Measurements from ENCODE around the gene SYNE1. TPM values are rescaled to one million over a fixed set of nuclear protein-coding genes. Genes with fewer than 3 reads are reported as not detected.
A peak's percentile ranks its signal among the peaks of the same experiment; 100 is the strongest.

Gene SYNE1
- total RNA-seq, 6 donors from 2014 or later = 160 to 859 (median 490) TPM

DNA sequence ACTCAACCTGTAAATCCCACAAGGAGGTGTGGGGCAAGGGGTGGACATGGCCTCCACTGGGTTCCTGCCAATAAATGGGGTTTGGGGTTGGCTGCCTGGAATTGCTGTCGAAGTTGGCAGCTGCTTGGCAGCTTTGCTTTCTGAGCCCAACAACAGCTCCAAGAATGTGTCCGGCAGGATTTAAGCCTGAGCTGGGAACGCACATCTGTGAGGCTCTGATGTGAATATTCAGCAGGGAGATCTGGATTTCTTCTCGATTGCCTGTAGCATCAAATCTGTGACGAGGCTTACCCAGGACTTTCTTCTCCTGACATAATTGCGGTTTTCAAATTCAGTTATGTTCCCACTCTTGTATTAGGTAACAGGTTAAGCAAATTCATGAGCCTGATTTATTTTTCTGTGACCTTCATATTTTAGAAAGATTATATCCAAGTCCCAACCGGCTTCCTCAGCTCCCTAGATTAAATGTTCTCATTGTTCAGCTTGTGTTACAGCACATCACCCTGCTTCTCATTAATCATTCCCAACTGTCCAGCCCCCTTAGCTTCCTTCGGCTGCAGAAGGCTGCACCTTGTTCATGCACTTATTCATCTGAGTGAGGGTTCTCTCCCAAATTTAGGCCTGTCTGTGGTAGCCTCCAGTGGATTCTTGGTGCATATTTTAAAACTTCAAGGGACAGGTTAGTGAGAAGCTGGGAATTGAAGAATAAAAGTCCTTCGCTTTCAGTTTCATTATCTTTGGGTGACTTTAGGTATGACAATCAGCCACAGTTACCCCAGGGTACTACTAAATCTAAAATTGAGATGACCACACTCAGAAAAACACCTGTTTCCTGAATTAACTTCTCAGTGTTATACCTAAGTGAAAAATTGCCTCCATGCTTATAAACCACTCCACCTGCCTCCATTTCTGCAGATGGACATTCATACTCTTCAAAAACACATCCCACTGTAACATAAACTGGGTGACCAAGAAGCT, 519.7 kb downstream of the SYNE1 start:
- 80 to 90% methylated on average over 8 to 9 of the region's 9 CpGs for WGBS, 2 donors
- peaks cover 14 to 33% (median 31%) of the 10 kb centered on the region in 4 donors for H3K36me3 ChIP-seq
- ATAC-seq (ENCODE audit: low FRiP score in 2 of 2) (no peak), DNase-seq (no peak)
- no peak overlapping the region for H3K4me3 ChIP-seq
- H3K4me1 ChIP-seq = peaks cover 0 to 5% (median 3%) of the 10 kb centered on the region in 4 donors
- H3K27me3 ChIP-seq = no peaks in the 10 kb centered on the region
- H3K27ac ChIP-seq = peak overlapping the region in 2 of 4 donors; percentile 6 to 30
- TF ChIP-seq, protein P1, sequence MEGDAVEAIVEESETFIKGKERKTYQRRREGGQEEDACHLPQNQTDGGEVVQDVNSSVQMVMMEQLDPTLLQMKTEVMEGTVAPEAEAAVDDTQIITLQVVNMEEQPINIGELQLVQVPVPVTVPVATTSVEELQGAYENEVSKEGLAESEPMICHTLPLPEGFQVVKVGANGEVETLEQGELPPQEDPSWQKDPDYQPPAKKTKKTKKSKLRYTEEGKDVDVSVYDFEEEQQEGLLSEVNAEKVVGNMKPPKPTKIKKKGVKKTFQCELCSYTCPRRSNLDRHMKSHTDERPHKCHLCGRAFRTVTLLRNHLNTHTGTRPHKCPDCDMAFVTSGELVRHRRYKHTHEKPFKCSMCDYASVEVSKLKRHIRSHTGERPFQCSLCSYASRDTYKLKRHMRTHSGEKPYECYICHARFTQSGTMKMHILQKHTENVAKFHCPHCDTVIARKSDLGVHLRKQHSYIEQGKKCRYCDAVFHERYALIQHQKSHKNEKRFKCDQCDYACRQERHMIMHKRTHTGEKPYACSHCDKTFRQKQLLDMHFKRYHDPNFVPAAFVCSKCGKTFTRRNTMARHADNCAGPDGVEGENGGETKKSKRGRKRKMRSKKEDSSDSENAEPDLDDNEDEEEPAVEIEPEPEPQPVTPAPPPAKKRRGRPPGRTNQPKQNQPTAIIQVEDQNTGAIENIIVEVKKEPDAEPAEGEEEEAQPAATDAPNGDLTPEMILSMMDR (IDR thresholded peaks at IDR 0.05) = no peak
- no peak for TF ChIP-seq POLR2AphosphoS5 (IDR thresholded peaks at IDR 0.05)
- TF ChIP-seq EP300 (IDR thresholded peaks at IDR 0.05) = no peak
- TF ChIP-seq POLR2A (IDR thresholded peaks at IDR 0.05) = no peak
- H3K9me3 ChIP-seq = no peaks in the 10 kb centered on the region

DNA sequence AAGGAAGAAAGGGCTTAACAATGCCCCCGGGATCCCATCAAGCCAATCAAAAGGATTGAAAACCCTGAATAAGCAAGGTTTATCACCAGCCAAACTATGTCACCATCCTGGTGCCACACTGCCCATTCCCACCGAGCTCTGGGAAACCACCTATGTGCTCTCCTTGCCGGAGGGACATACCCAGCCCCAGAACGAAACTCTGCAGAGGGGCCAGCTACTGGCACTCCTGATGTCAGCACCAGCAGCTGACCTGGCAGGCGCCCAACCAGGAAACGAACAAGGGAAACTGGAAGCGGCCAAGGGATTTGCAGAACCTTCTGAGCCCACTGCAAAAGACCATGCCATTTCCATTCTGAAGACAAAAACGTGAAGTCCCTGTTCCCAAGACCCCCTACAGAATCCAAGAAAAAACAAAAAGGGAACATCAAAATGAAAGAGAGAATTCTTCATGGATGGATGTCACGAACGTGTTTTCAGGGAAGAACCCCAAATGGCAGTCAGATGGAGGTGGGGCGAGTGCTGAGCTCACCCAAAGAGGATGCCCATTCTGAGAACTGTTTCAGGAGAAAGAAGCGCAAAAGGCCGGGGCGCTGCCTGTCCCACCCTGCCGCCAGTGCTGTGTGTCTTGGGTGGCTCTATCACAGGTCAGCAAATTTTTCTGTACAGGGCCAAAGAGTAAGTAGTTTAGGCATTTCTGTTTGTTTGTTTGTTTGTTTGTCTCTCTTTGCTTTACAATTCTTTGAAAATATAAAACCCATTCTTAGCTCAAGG, 524.5 kb downstream of the SYNE1 start:
- peak in 1 of 2 donors; percentile 45 for ATAC-seq (ENCODE audit: low FRiP score in 2 of 2)

DNA sequence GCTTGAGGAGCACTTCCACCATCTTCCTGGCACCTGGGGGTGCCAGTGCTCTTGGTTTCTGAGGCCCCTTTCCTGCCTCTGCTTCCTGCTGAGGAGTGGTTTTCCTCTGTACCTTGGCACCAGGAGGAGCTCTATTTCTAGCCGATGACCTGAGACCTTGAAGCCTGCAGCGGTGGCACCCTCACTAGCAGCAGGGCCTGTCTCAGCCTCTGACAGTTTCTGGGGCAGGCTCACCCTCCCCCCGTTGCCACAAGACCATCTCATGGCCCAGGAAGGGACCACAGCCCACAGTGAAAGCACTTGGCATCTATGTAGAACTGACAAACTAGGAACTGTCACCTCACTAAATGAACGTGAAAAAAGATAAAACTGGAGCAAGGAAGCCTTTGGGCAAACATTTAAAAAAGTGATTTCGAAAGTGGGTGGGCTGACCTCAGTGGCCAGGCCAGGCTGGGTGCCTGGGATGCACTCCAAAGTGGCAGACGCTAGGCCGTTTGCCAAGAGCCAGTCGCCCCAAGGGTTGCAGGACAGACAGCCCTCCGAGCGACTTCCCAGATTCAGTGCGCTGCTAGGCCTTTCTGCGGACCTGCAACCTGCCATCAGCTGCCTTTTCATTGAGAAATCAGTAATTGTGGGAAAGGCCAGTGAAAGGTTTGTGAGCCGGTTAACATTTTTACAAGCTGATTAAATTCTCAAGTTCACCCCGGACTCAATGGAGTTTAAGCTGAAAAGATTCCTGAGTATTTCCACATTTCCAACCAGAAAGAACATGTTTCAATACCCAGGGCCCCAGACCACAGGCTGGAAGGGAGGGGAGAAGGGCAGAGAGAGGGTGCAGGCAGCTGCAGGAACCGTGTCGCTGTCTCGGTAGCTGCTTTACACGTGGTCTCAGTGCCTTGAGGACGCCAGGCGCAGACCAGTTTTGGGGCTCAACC, 526.0 kb downstream of the SYNE1 start:
- Histone ChIP-seq H3K9me3 (no peaks in the 10 kb centered on the region), H3K4me1 (peaks cover 5 to 23% (median 11%) of the 10 kb centered on the region in 4 donors), H3K4me3 (no peak overlapping the region), H3K27me3 (no peaks in the 10 kb centered on the region), H3K27ac (peak overlapping the region in 2 of 4 donors; percentile 36 to 52), H3K36me3 (no peaks in the 10 kb centered on the region)
- ATAC-seq (ENCODE audit: low FRiP score in 2 of 2) = peak in 1 of 2 donors; percentile 53
- TF ChIP-seq POLR2A (IDR thresholded peaks at IDR 0.05) (no peak), EP300 (IDR thresholded peaks at IDR 0.05) (no peak), POLR2AphosphoS5 (IDR thresholded peaks at IDR 0.05) (no peak)
- TF ChIP-seq, protein P1 (IDR thresholded peaks at IDR 0.05) = no peak
- WGBS, 2 donors = 56 to 65% methylated on average over 19 to 20 of the region's 20 CpGs
- DNase-seq = no peak

More for the DNA sequence above, 524.5 kb downstream of the SYNE1 start:
- peak overlapping the region; percentile 19 to 55 (median 45) for H3K27ac ChIP-seq
- peak; percentile 52 to 56 for DNase-seq
- TF ChIP-seq POLR2AphosphoS5 (IDR thresholded peaks at IDR 0.05) (no peak), POLR2A (IDR thresholded peaks at IDR 0.05) (peak in 1 of 4 donors; percentile 10)
- TF ChIP-seq, protein P1 (IDR thresholded peaks at IDR 0.05) = no peak
- H3K9me3 ChIP-seq = no peaks in the 10 kb centered on the region
- H3K36me3 ChIP-seq = no peaks in the 10 kb centered on the region
- H3K27me3 ChIP-seq = no peaks in the 10 kb centered on the region
- peaks cover 6 to 23% (median 12%) of the 10 kb centered on the region in 4 donors for H3K4me1 ChIP-seq
- peak overlapping the region in 1 of 4 donors; percentile 18 for H3K4me3 ChIP-seq
- 60 to 71% methylated on average over 14 to 15 of the region's 15 CpGs for WGBS, 2 donors

DNA sequence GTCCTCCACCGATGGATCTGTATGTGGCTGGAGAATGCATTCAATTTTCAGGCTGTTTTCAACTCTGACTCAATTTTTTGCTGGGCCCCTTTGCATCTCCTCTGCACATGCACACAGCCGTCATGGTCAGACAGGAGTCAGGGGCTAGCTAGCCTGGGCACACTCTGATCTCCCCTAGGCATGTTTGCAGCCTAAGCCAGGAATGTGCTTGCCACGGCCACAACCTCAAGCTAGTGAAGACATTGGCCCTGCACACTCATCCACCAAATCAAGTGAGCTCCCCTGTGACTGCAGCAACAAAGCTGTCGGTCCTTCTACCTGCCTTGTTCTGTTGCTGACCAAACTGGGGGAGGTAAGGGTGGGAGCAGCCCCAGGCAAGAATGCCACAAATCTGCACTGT, 529.2 kb downstream of the SYNE1 start:
- H3K27me3 ChIP-seq = no peaks in the 10 kb centered on the region
- DNase-seq (no peak), ATAC-seq (ENCODE audit: low FRiP score in 2 of 2) (no peak)
- H3K9me3 ChIP-seq = no peaks in the 10 kb centered on the region
- 90 to 94% methylated on average over 4 of the region's 4 CpGs for WGBS, 2 donors
- no peaks in the 10 kb centered on the region for H3K36me3 ChIP-seq
- TF ChIP-seq POLR2A (IDR thresholded peaks at IDR 0.05) (no peak), POLR2AphosphoS5 (IDR thresholded peaks at IDR 0.05) (no peak), EP300 (IDR thresholded peaks at IDR 0.05) (no peak)
- TF ChIP-seq, protein P1 (IDR thresholded peaks at IDR 0.05) = no peak
- H3K4me3 ChIP-seq = no peak overlapping the region
- H3K4me1 ChIP-seq = peaks cover 5 to 23% (median 11%) of the 10 kb centered on the region in 4 donors
- H3K27ac ChIP-seq = no peak overlapping the region

Measured in upper lobe of left lung (tissue), 6 donors.